Measurements from ENCODE around the gene TMEM244. TPM values are rescaled to one million over a fixed set of nuclear protein-coding genes. Genes with fewer than 3 reads are reported as not detected.

TMEM244 gene
- total RNA-seq, 1 experiment from 2014 or later: not detected

GRCh38 chr6:129906515-129907077 is 45.5 kb upstream of the TMEM244 start:
- no peaks in the 10 kb centered on the region for H3K79me2 ChIP-seq (ENCODE audit: low read length)
- no peaks in the 10 kb centered on the region for H4K20me1 ChIP-seq (ENCODE audit: low read length)
- H2AFZ ChIP-seq (ENCODE audit: low read length): no peak overlapping the region
- no TSS peak for BruUV-seq (replicated peaks)
- no peaks in the 10 kb centered on the region for H3K9me2 ChIP-seq (replicated peaks; ENCODE audit: low read length)
- no peaks in the 10 kb centered on the region for H3K4me1 ChIP-seq (ENCODE audit: insufficient read depth, low read length)
- TF ChIP-seq, protein P1, sequence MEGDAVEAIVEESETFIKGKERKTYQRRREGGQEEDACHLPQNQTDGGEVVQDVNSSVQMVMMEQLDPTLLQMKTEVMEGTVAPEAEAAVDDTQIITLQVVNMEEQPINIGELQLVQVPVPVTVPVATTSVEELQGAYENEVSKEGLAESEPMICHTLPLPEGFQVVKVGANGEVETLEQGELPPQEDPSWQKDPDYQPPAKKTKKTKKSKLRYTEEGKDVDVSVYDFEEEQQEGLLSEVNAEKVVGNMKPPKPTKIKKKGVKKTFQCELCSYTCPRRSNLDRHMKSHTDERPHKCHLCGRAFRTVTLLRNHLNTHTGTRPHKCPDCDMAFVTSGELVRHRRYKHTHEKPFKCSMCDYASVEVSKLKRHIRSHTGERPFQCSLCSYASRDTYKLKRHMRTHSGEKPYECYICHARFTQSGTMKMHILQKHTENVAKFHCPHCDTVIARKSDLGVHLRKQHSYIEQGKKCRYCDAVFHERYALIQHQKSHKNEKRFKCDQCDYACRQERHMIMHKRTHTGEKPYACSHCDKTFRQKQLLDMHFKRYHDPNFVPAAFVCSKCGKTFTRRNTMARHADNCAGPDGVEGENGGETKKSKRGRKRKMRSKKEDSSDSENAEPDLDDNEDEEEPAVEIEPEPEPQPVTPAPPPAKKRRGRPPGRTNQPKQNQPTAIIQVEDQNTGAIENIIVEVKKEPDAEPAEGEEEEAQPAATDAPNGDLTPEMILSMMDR (conservative IDR thresholded peaks at IDR 0.05; ENCODE audit: low read depth, low read length): no peak
- TF ChIP-seq EZH2 (IDR thresholded peaks at IDR 0.05; ENCODE audit: low read length, unreplicated experiment): no peak
- TF ChIP-seq EZH2phosphoT487 (IDR thresholded peaks at IDR 0.05; ENCODE audit: borderline replicate concordance, low read length): no peak
- intact Hi-C loops (cut with micrococcal nuclease): no loop called here
- no peaks in the 10 kb centered on the region for H3K27me3 ChIP-seq (ENCODE audit: low read length)
- H3K9me3 ChIP-seq (ENCODE audit: low read length): no peaks in the 10 kb centered on the region
- POLR2A ChIA-PET (ENCODE audit: unreplicated experiment): no interaction called here
- H3F3A ChIP-seq (ENCODE audit: low read length, unreplicated experiment): no peaks in the 10 kb centered on the region
- CTCF ChIA-PET: no interaction called here
- H3K4me3 ChIP-seq (ENCODE audit: low read length): no peak overlapping the region
- no peak overlapping the region for H3K4me2 ChIP-seq (ENCODE audit: low read length)
- DNase-seq (no peak), ATAC-seq (no peak)
- no peaks in the 10 kb centered on the region for H3K36me3 ChIP-seq (ENCODE audit: low read depth, low read length)
- no peak overlapping the region for H3K9ac ChIP-seq (ENCODE audit: low read length)
- no peak overlapping the region for H3K27ac ChIP-seq (ENCODE audit: low read length)

- H3K79me2 ChIP-seq (ENCODE audit: low read length): no peaks in the 10 kb centered on the region
- no peaks in the 10 kb centered on the region for H3K27me3 ChIP-seq (ENCODE audit: low read length)
- H3K4me1 ChIP-seq (ENCODE audit: insufficient read depth, low read length): no peaks in the 10 kb centered on the region
- H3K4me2 ChIP-seq (ENCODE audit: low read length): no peak overlapping the region
- H3K9ac ChIP-seq (ENCODE audit: low read length): no peak overlapping the region
- H2AFZ ChIP-seq (ENCODE audit: low read length): no peak overlapping the region
- no peak overlapping the region for H3K27ac ChIP-seq (ENCODE audit: low read length)
- no peaks in the 10 kb centered on the region for H3K9me3 ChIP-seq (ENCODE audit: low read length)
- H3F3A ChIP-seq (ENCODE audit: low read length, unreplicated experiment): no peaks in the 10 kb centered on the region
- H3K36me3 ChIP-seq (ENCODE audit: low read depth, low read length): no peaks in the 10 kb centered on the region
- intact Hi-C loops (cut with micrococcal nuclease): no loop called here
- BruUV-seq (replicated peaks): no TSS peak
- ChIA-PET POLR2A (ENCODE audit: unreplicated experiment) (no interaction called here), CTCF (no interaction called here)
- H3K4me3 ChIP-seq (ENCODE audit: low read length): no peak overlapping the region
- H4K20me1 ChIP-seq (ENCODE audit: low read length): no peaks in the 10 kb centered on the region
- no peaks in the 10 kb centered on the region for H3K9me2 ChIP-seq (replicated peaks; ENCODE audit: low read length)
- TF ChIP-seq EZH2phosphoT487 (IDR thresholded peaks at IDR 0.05; ENCODE audit: borderline replicate concordance, low read length) (no peak), EZH2 (IDR thresholded peaks at IDR 0.05; ENCODE audit: low read length, unreplicated experiment) (no peak)
- TF ChIP-seq, protein P1 (conservative IDR thresholded peaks at IDR 0.05; ENCODE audit: low read depth, low read length): no peak
- ATAC-seq (no peak), DNase-seq (no peak)
Observed at GRCh38 chr6:129903082-129903481, 42.0 kb upstream of the TMEM244 start.

GRCh38 chr6:129902681-129903080 is 41.6 kb upstream of the TMEM244 start:
- no peak overlapping the region for H3K9ac ChIP-seq (ENCODE audit: low read length)
- no peak overlapping the region for H3K4me3 ChIP-seq (ENCODE audit: low read length)
- no peaks in the 10 kb centered on the region for H3K79me2 ChIP-seq (ENCODE audit: low read length)
- no peak overlapping the region for H3K4me2 ChIP-seq (ENCODE audit: low read length)
- no peak for ATAC-seq
- H2AFZ ChIP-seq (ENCODE audit: low read length): no peak overlapping the region
- H3K9me3 ChIP-seq (ENCODE audit: low read length): no peaks in the 10 kb centered on the region
- ChIA-PET CTCF (no interaction called here), POLR2A (ENCODE audit: unreplicated experiment) (no interaction called here)
- no peaks in the 10 kb centered on the region for H4K20me1 ChIP-seq (ENCODE audit: low read length)
- intact Hi-C loops (cut with micrococcal nuclease): no loop called here
- no peaks in the 10 kb centered on the region for H3K36me3 ChIP-seq (ENCODE audit: low read depth, low read length)
- no peaks in the 10 kb centered on the region for H3K4me1 ChIP-seq (ENCODE audit: insufficient read depth, low read length)
- no peaks in the 10 kb centered on the region for H3K9me2 ChIP-seq (replicated peaks; ENCODE audit: low read length)
- no peaks in the 10 kb centered on the region for H3F3A ChIP-seq (ENCODE audit: low read length, unreplicated experiment)
- no peak for DNase-seq
- TF ChIP-seq EZH2phosphoT487 (IDR thresholded peaks at IDR 0.05; ENCODE audit: borderline replicate concordance, low read length): no peak
- no peak for TF ChIP-seq EZH2 (IDR thresholded peaks at IDR 0.05; ENCODE audit: low read length, unreplicated experiment)
- TF ChIP-seq, protein P1 (conservative IDR thresholded peaks at IDR 0.05; ENCODE audit: low read depth, low read length): no peak
- no TSS peak for BruUV-seq (replicated peaks)
- H3K27me3 ChIP-seq (ENCODE audit: low read length): no peaks in the 10 kb centered on the region
- no peak overlapping the region for H3K27ac ChIP-seq (ENCODE audit: low read length)
